ENCODE data around the gene MYLK4. TPM values are rescaled to one million over a fixed set of nuclear protein-coding genes. Genes with fewer than 3 reads are reported as not detected.

The MYLK4 gene
- total RNA-seq, 1 donor from 2014 or later: 0.23 TPM

DNA sequence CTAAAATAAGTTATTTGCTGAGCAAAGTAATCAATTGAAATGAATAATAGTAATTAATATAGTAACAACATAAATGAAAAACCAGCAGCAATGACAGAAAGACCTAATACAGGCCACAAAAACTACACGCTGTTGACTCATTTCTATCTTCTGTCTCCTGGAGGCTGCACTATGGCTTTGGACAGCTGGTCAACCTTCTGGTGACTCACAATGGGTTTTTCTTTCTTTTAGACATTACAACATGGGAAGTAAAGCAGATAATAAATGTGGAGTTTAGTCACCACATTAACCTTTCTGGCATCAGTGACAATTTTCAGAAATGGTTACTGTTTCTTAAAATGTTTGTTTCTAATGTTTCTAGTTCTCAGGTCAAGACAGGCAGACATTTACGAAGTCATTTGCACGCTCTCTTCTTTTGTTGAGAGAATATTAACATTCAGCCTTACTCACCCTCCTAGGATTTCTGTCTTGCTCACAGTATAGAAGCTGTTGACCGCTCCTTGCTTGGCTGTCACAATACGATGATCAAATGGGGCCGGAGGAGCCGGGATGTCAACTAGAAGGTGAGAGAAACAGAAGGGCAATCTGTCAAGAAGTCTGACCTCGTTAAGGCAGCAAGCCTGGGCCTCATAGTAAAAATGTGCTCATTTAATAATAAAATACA, 62.2 kb downstream of the MYLK4 start:
- TF ChIP-seq, protein P1, sequence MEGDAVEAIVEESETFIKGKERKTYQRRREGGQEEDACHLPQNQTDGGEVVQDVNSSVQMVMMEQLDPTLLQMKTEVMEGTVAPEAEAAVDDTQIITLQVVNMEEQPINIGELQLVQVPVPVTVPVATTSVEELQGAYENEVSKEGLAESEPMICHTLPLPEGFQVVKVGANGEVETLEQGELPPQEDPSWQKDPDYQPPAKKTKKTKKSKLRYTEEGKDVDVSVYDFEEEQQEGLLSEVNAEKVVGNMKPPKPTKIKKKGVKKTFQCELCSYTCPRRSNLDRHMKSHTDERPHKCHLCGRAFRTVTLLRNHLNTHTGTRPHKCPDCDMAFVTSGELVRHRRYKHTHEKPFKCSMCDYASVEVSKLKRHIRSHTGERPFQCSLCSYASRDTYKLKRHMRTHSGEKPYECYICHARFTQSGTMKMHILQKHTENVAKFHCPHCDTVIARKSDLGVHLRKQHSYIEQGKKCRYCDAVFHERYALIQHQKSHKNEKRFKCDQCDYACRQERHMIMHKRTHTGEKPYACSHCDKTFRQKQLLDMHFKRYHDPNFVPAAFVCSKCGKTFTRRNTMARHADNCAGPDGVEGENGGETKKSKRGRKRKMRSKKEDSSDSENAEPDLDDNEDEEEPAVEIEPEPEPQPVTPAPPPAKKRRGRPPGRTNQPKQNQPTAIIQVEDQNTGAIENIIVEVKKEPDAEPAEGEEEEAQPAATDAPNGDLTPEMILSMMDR (IDR thresholded peaks at IDR 0.05; ENCODE audit: insufficient read depth, low read depth, low read length): no peak
- no peak for TF ChIP-seq EZH2 (IDR thresholded peaks at IDR 0.05; ENCODE audit: insufficient read depth, low read length)
- H3K9ac ChIP-seq (ENCODE audit: low read length): no peak overlapping the region

DNA sequence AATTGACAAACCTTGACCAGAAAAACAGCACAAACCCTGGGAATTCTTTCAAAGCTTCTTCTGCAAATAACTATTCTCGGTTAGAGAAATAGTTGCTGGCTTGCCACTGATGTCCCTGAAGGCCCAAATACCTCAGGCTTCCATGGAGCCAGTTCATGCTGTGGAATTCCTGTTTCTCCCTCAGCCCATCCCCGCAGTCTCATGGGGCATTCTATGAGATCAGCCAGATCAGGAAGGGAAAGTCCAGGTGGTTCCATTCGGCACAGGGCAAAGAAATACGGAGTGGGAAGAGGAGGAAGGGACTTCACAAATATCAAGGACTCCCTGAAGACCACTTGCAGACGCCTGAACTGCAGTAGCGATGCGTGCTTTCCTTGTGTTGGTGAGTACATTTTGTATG, 63.3 kb downstream of the MYLK4 start:
- peak; percentile 4 for DNase-seq (ENCODE audit: low read depth)
- H2AFZ ChIP-seq (ENCODE audit: low read depth, low read length): no peak overlapping the region
- H3K4me1 Mint-ChIP-seq (ENCODE audit: low read depth, unreplicated experiment): peaks cover 17% of the 10 kb centered on the region
- no peaks in the 10 kb centered on the region for H3K36me3 ChIP-seq (ENCODE audit: insufficient read depth, low read length)
- H3K27ac ChIP-seq (ENCODE audit: low read depth, low read length): no peak overlapping the region
- no peak for FAIRE-seq
- no peak overlapping the region for H3K4me3 Mint-ChIP-seq (ENCODE audit: unreplicated experiment)
- H3K27ac Mint-ChIP-seq (ENCODE audit: unreplicated experiment): peak overlapping the region; percentile 7
- no peak overlapping the region for H3K4me3 ChIP-seq (ENCODE audit: insufficient read depth, low read depth, low read length)
- peaks cover 11% of the 10 kb centered on the region for H3K4me1 ChIP-seq (ENCODE audit: insufficient read depth, low read length)
- peaks cover 1% of the 10 kb centered on the region for H3K36me3 Mint-ChIP-seq (ENCODE audit: low read depth, unreplicated experiment)
- H3K9me3 ChIP-seq (ENCODE audit: insufficient read depth, low read depth, low read length): no peaks in the 10 kb centered on the region
- H3K27me3 Mint-ChIP-seq (ENCODE audit: low read depth, unreplicated experiment): no peaks in the 10 kb centered on the region
- no peak overlapping the region for H3K9ac ChIP-seq (ENCODE audit: low read length)
- no peaks in the 10 kb centered on the region for H3K27me3 ChIP-seq (ENCODE audit: insufficient read depth, low read length)
- H3K9me3 Mint-ChIP-seq (ENCODE audit: unreplicated experiment): peaks cover 4% of the 10 kb centered on the region
- H3K79me2 ChIP-seq (ENCODE audit: insufficient read depth, low read length): no peaks in the 10 kb centered on the region
- peak overlapping the region; percentile 17 for H3K4me2 ChIP-seq (ENCODE audit: low read length)
- no peaks in the 10 kb centered on the region for H4K20me1 ChIP-seq (ENCODE audit: insufficient read depth, low read length)
- TF ChIP-seq, protein P1 (IDR thresholded peaks at IDR 0.05; ENCODE audit: insufficient read depth, low read depth, low read length): no peak
- no peak for TF ChIP-seq EZH2 (IDR thresholded peaks at IDR 0.05; ENCODE audit: insufficient read depth, low read length)

More for the DNA sequence above, 62.2 kb downstream of the MYLK4 start:
- peak overlapping the region; percentile 30 for H2AFZ ChIP-seq (ENCODE audit: low read depth, low read length)
- Mint-ChIP-seq H3K27me3 (ENCODE audit: low read depth, unreplicated experiment) (peaks cover under 1% of the 10 kb centered on the region), H3K4me1 (ENCODE audit: low read depth, unreplicated experiment) (peaks cover 17% of the 10 kb centered on the region), H3K36me3 (ENCODE audit: low read depth, unreplicated experiment) (peaks cover 1% of the 10 kb centered on the region), H3K27ac (ENCODE audit: unreplicated experiment) (peak overlapping the region; percentile 78), H3K9me3 (ENCODE audit: unreplicated experiment) (peaks cover 4% of the 10 kb centered on the region), H3K4me3 (ENCODE audit: unreplicated experiment) (no peak overlapping the region)
- H3K4me3 ChIP-seq (ENCODE audit: insufficient read depth, low read depth, low read length): no peak overlapping the region
- peaks cover 11% of the 10 kb centered on the region for H3K4me1 ChIP-seq (ENCODE audit: insufficient read depth, low read length)
- H3K36me3 ChIP-seq (ENCODE audit: insufficient read depth, low read length): no peaks in the 10 kb centered on the region
- H3K4me2 ChIP-seq (ENCODE audit: low read length): peak overlapping the region; percentile 57
- no peaks in the 10 kb centered on the region for H3K27me3 ChIP-seq (ENCODE audit: insufficient read depth, low read length)
- H3K27ac ChIP-seq (ENCODE audit: low read depth, low read length): peak overlapping the region; percentile 24
- no peaks in the 10 kb centered on the region for H4K20me1 ChIP-seq (ENCODE audit: insufficient read depth, low read length)
- DNase-seq (ENCODE audit: low read depth): peak; percentile 91
- peak; percentile 52 for FAIRE-seq
- no peaks in the 10 kb centered on the region for H3K79me2 ChIP-seq (ENCODE audit: insufficient read depth, low read length)
- no peaks in the 10 kb centered on the region for H3K9me3 ChIP-seq (ENCODE audit: insufficient read depth, low read depth, low read length)

DNA sequence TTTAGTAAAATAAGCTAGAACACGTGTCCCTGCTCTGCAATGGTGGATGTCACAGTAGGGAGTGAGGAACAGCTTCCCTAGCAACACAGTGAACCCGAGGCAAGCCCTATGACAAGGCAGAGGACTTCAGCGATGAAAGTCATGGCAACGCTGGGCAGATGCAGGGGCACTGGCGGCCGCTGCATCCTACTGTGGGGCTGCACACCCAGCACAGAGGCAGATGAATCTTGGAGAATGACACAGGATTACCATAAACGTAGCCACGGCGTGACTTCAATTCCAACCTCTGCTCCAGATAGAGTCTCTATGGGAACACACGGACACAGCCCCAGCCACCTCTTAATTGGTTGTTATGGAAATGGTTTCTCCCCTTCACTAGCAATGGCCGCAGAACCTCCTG, 64.2 kb downstream of the MYLK4 start:
- Histone ChIP-seq H4K20me1 (ENCODE audit: insufficient read depth, low read length) (no peaks in the 10 kb centered on the region), H2AFZ (ENCODE audit: low read depth, low read length) (no peak overlapping the region), H3K4me1 (ENCODE audit: insufficient read depth, low read length) (peaks cover 11% of the 10 kb centered on the region), H3K9me3 (ENCODE audit: insufficient read depth, low read depth, low read length) (no peaks in the 10 kb centered on the region), H3K27ac (ENCODE audit: low read depth, low read length) (no peak overlapping the region), H3K36me3 (ENCODE audit: insufficient read depth, low read length) (no peaks in the 10 kb centered on the region), H3K9ac (ENCODE audit: low read length) (no peak overlapping the region), H3K79me2 (ENCODE audit: insufficient read depth, low read length) (no peaks in the 10 kb centered on the region), H3K4me2 (ENCODE audit: low read length) (no peak overlapping the region), H3K27me3 (ENCODE audit: insufficient read depth, low read length) (no peaks in the 10 kb centered on the region), H3K4me3 (ENCODE audit: insufficient read depth, low read depth, low read length) (no peak overlapping the region)
- no peak overlapping the region for H3K4me3 Mint-ChIP-seq (ENCODE audit: unreplicated experiment)
- H3K27me3 Mint-ChIP-seq (ENCODE audit: low read depth, unreplicated experiment): no peaks in the 10 kb centered on the region
- peaks cover 1% of the 10 kb centered on the region for H3K36me3 Mint-ChIP-seq (ENCODE audit: low read depth, unreplicated experiment)
- FAIRE-seq: no peak
- no peak for DNase-seq (ENCODE audit: low read depth)
- no peak for TF ChIP-seq EZH2 (IDR thresholded peaks at IDR 0.05; ENCODE audit: insufficient read depth, low read length)
- TF ChIP-seq, protein P1 (IDR thresholded peaks at IDR 0.05; ENCODE audit: insufficient read depth, low read depth, low read length): no peak
- H3K4me1 Mint-ChIP-seq (ENCODE audit: low read depth, unreplicated experiment): peaks cover 17% of the 10 kb centered on the region
- no peak overlapping the region for H3K27ac Mint-ChIP-seq (ENCODE audit: unreplicated experiment)
- peaks cover 4% of the 10 kb centered on the region for H3K9me3 Mint-ChIP-seq (ENCODE audit: unreplicated experiment)

Data from astrocyte (in vitro differentiated cells and primary cell).